ENCODE data around the gene FHIT.

DNA sequence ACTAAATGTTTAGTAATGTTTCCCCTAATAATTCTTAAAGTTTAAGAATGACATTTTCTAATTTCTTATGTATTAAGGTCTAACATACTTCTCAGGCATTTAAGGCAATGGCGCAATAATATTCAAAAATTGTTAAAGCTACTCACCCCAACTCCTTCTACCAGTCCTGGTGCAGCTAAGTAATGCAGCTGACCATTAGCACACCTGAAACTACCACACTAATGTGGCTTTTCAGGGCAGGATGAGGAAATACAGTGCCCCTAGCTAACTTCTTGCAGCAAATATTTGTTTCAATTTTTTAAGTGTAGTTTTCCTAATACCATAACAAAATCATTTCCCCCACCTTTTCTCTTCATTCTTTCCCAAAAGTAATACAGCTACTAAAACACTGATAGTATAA lies 827.7 kb downstream of the FHIT start:
- no peak for TF ChIP-seq EP300 (IDR thresholded peaks at IDR 0.05)
- TF ChIP-seq, protein P1, sequence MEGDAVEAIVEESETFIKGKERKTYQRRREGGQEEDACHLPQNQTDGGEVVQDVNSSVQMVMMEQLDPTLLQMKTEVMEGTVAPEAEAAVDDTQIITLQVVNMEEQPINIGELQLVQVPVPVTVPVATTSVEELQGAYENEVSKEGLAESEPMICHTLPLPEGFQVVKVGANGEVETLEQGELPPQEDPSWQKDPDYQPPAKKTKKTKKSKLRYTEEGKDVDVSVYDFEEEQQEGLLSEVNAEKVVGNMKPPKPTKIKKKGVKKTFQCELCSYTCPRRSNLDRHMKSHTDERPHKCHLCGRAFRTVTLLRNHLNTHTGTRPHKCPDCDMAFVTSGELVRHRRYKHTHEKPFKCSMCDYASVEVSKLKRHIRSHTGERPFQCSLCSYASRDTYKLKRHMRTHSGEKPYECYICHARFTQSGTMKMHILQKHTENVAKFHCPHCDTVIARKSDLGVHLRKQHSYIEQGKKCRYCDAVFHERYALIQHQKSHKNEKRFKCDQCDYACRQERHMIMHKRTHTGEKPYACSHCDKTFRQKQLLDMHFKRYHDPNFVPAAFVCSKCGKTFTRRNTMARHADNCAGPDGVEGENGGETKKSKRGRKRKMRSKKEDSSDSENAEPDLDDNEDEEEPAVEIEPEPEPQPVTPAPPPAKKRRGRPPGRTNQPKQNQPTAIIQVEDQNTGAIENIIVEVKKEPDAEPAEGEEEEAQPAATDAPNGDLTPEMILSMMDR (IDR thresholded peaks at IDR 0.05) = no peak
- TF ChIP-seq POLR2A (IDR thresholded peaks at IDR 0.05) = no peak
